GM21619 (cell line): Measurements from ENCODE around the gene TMEM108.
A peak's percentile ranks its signal among the peaks of the same experiment; 100 is the strongest.

Experiments
- ATAC-seq: cut with Tn5 transposase; IDR thresholded peaks from one replicate; pipeline ENCODE4 v1.9.1; 2021; ENCODE audit not compliant: unreplicated experiment

TMEM108 gene

GRCh38 chr3:133115176-133115575 is 77.0 kb downstream of the TMEM108 start:
- no peak for ATAC-seq

- ATAC-seq, result no peak
Measured at GRCh38 chr3:133117342-133117741, 79.2 kb downstream of the TMEM108 start.

- ATAC-seq, result no peak
Measured at GRCh38 chr3:133119176-133119575, 81.0 kb downstream of the TMEM108 start.

- no peak for ATAC-seq
Measured at GRCh38 chr3:133121450-133121849, 83.3 kb downstream of the TMEM108 start.

- ATAC-seq, result no peak
Measured at GRCh38 chr3:133123636-133124035, 85.4 kb downstream of the TMEM108 start.

- ATAC-seq, result no peak
Measured at GRCh38 chr3:133124511-133124910, 86.3 kb downstream of the TMEM108 start.

GRCh38 chr3:133125171-133125570 is 87.0 kb downstream of the TMEM108 start:
- ATAC-seq, result no peak

- ATAC-seq, result no peak
Measured at GRCh38 chr3:133125802-133126201, 87.6 kb downstream of the TMEM108 start.

- no peak for ATAC-seq
Measured at GRCh38 chr3:133127381-133127780, 89.2 kb downstream of the TMEM108 start.

- no peak for ATAC-seq
Measured at GRCh38 chr3:133130168-133130567, 92.0 kb downstream of the TMEM108 start.

- no peak for ATAC-seq
Measured at GRCh38 chr3:133135306-133135705, 97.1 kb downstream of the TMEM108 start.

- ATAC-seq, result peak; percentile 82
Measured at GRCh38 chr3:133136114-133137041, 98.2 kb downstream of the TMEM108 start.

- no peak for ATAC-seq
Measured at GRCh38 chr3:133137042-133137996, 99.1 kb downstream of the TMEM108 start.

GRCh38 chr3:133138017-133138416 is 99.8 kb downstream of the TMEM108 start:
- ATAC-seq, result peak; percentile 83

GRCh38 chr3:133152056-133152455 is 113.9 kb downstream of the TMEM108 start:
- ATAC-seq, result no peak

- no peak for ATAC-seq
Measured at GRCh38 chr3:133152681-133153220, 114.6 kb downstream of the TMEM108 start.

GRCh38 chr3:133153382-133153781 is 115.2 kb downstream of the TMEM108 start:
- ATAC-seq, result no peak

GRCh38 chr3:133157716-133158115 is 119.5 kb downstream of the TMEM108 start:
- no peak for ATAC-seq

- no peak for ATAC-seq
Measured at GRCh38 chr3:133158686-133159085, 120.5 kb downstream of the TMEM108 start.

- no peak for ATAC-seq
Measured at GRCh38 chr3:133159498-133160475, 121.6 kb downstream of the TMEM108 start.
